Measurements from ENCODE around the gene FNDC3B.

DNA sequence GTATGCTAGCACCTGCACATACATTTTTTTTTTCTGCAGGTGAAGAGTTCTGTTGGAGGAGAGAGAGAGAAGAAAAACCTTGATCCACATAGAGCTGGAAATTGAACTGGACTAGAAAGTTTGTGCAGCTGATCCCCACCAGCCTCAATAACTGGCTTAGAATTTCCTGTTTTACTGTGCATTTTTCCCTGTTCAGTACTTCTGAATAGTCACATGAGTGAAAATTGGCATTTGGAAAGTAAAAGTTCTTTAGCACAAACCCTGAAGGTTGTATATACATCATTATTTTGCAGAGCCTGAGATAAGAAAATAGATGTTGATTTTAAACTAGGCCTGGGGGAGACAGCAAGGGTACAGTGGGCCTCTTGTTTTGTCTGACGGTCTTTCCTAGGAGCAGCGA, 366.5 kb downstream of the FNDC3B start:
- TF ChIP-seq, protein P1, sequence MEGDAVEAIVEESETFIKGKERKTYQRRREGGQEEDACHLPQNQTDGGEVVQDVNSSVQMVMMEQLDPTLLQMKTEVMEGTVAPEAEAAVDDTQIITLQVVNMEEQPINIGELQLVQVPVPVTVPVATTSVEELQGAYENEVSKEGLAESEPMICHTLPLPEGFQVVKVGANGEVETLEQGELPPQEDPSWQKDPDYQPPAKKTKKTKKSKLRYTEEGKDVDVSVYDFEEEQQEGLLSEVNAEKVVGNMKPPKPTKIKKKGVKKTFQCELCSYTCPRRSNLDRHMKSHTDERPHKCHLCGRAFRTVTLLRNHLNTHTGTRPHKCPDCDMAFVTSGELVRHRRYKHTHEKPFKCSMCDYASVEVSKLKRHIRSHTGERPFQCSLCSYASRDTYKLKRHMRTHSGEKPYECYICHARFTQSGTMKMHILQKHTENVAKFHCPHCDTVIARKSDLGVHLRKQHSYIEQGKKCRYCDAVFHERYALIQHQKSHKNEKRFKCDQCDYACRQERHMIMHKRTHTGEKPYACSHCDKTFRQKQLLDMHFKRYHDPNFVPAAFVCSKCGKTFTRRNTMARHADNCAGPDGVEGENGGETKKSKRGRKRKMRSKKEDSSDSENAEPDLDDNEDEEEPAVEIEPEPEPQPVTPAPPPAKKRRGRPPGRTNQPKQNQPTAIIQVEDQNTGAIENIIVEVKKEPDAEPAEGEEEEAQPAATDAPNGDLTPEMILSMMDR (IDR thresholded peaks at IDR 0.05; ENCODE audit: extremely low read depth in 1 of 2, insufficient read depth in 1 of 2, low read depth in 1 of 2, low read length in 2 of 2) = no peak
- TF ChIP-seq, protein P2, sequence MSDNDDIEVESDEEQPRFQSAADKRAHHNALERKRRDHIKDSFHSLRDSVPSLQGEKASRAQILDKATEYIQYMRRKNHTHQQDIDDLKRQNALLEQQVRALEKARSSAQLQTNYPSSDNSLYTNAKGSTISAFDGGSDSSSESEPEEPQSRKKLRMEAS (IDR thresholded peaks at IDR 0.05; ENCODE audit: insufficient read depth, insufficient read length) = no peak
- no peak for TF ChIP-seq FOS (IDR thresholded peaks at IDR 0.05; ENCODE audit: borderline replicate concordance, insufficient read depth, low read length)
